ENCODE results near the gene CLCN7. TPM values are rescaled to one million over a fixed set of nuclear protein-coding genes. Genes with fewer than 3 reads are reported as not detected.

The CLCN7 gene
- total RNA-seq, 1 donor from 2014 or later = 99.1 TPM

DNA sequence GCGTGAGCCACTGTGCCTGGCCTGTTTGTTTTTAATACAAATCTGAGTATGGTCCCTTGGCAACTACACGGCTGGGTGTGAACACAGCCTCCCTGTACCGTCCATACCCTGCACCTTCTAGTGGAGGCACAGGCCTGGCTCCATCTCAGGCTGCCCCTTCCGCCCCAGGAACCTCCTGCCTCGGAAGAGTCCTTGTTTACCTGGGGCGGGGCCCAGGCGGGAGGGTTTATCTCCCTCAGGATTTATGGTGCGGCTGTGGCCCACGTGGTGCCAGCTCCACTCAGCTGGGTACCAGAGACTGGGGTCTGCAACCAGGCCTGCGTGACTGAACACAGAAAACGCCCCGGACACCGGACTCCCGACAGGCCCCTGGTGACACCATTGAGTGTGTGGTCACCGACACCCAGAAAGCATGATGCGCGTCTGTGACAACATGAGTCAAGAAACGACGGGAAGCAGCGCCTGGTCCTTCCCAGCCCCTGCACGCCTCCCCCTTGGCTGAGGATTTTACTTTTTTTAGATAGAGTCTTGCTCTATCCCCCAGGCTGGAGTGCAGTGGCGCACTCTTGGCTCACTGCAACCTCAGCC, 79.3 kb downstream of the CLCN7 start:
- no peaks in the 10 kb centered on the region for H3K4me1 Mint-ChIP-seq (ENCODE audit: unreplicated experiment)
- TF ChIP-seq, protein P1, sequence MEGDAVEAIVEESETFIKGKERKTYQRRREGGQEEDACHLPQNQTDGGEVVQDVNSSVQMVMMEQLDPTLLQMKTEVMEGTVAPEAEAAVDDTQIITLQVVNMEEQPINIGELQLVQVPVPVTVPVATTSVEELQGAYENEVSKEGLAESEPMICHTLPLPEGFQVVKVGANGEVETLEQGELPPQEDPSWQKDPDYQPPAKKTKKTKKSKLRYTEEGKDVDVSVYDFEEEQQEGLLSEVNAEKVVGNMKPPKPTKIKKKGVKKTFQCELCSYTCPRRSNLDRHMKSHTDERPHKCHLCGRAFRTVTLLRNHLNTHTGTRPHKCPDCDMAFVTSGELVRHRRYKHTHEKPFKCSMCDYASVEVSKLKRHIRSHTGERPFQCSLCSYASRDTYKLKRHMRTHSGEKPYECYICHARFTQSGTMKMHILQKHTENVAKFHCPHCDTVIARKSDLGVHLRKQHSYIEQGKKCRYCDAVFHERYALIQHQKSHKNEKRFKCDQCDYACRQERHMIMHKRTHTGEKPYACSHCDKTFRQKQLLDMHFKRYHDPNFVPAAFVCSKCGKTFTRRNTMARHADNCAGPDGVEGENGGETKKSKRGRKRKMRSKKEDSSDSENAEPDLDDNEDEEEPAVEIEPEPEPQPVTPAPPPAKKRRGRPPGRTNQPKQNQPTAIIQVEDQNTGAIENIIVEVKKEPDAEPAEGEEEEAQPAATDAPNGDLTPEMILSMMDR (IDR thresholded peaks at IDR 0.05; ENCODE audit: unreplicated experiment) = no peak
- peaks cover 6% of the 10 kb centered on the region for H3K36me3 Mint-ChIP-seq (ENCODE audit: low read depth, unreplicated experiment)
- no peak overlapping the region for H3K27ac Mint-ChIP-seq (ENCODE audit: unreplicated experiment)
- H3K9me3 Mint-ChIP-seq (ENCODE audit: unreplicated experiment) = no peaks in the 10 kb centered on the region
- H3K27me3 Mint-ChIP-seq (ENCODE audit: unreplicated experiment) = peaks cover 2% of the 10 kb centered on the region
- H3K4me3 Mint-ChIP-seq (ENCODE audit: unreplicated experiment) = no peak overlapping the region
- DNase-seq (ENCODE audit: low spot score) = no peak

Other genes starting within 250 kb of the CLCN7 start
- gene TPSG1, start 249.8 kb downstream of the CLCN7 start, total RNA-seq (ENCODE audit: unreplicated experiment) = not detected
- not detected for gene TPSB2, start 244.8 kb downstream of the CLCN7 start, total RNA-seq (ENCODE audit: unreplicated experiment)
- not detected for gene TPSAB1, start 234.3 kb downstream of the CLCN7 start, total RNA-seq (ENCODE audit: unreplicated experiment)
- gene TPSD1, start 219.0 kb downstream of the CLCN7 start, total RNA-seq (ENCODE audit: unreplicated experiment) = not detected
- gene UBE2I, start 165.4 kb downstream of the CLCN7 start, total RNA-seq (ENCODE audit: unreplicated experiment) = 167 TPM
- gene BAIAP3, start 141.4 kb downstream of the CLCN7 start, total RNA-seq (ENCODE audit: unreplicated experiment) = 6.5 TPM
- 68.2 TPM for gene TSR3, start 123.2 kb downstream of the CLCN7 start, total RNA-seq (ENCODE audit: unreplicated experiment)
- 47.9 TPM for gene GNPTG, start 123.1 kb downstream of the CLCN7 start, total RNA-seq (ENCODE audit: unreplicated experiment)
- gene UNKL, start 60.3 kb downstream of the CLCN7 start, total RNA-seq (ENCODE audit: unreplicated experiment) = 30.3 TPM
- gene UQCC4, start 54.3 kb downstream of the CLCN7 start, total RNA-seq (ENCODE audit: unreplicated experiment) = 11.4 TPM
- not detected for gene PERCC1, start 44.0 kb downstream of the CLCN7 start, total RNA-seq (ENCODE audit: unreplicated experiment)
- 2.4 TPM for gene CCDC154, start 30.5 kb downstream of the CLCN7 start, total RNA-seq (ENCODE audit: unreplicated experiment)
- gene PTX4, start 13.9 kb upstream of the CLCN7 start, total RNA-seq (ENCODE audit: unreplicated experiment) = 0.21 TPM
- 64.5 TPM for gene TELO2, start 18.3 kb upstream of the CLCN7 start, total RNA-seq (ENCODE audit: unreplicated experiment)
- 66.3 TPM for gene TMEM204, start 58.6 kb upstream of the CLCN7 start, total RNA-seq (ENCODE audit: unreplicated experiment)
- 39.9 TPM for gene IFT140, start 137.0 kb upstream of the CLCN7 start, total RNA-seq (ENCODE audit: unreplicated experiment)
- gene CRAMP1, start 137.3 kb upstream of the CLCN7 start, total RNA-seq (ENCODE audit: unreplicated experiment) = 46.8 TPM
- 180 TPM for gene JPT2, start 203.3 kb upstream of the CLCN7 start, total RNA-seq (ENCODE audit: unreplicated experiment)
- 147 TPM for gene MAPK8IP3, start 231.2 kb upstream of the CLCN7 start, total RNA-seq (ENCODE audit: unreplicated experiment)

Measured in endothelial cell (in vitro differentiated cells).